ENCODE measurements around the gene DIP2A. TPM values are rescaled to one million over a fixed set of nuclear protein-coding genes. Genes with fewer than 3 reads are reported as not detected.
A peak's percentile ranks its signal among the peaks of the same experiment; 100 is the strongest.

DIP2A gene
- total and polyA plus RNA-seq, 2 donors: 11.9 to 53.1 TPM

GRCh38 chr21:46416551-46416950 lies 42.1 kb upstream of the DIP2A start:
- Histone ChIP-seq H3K27ac (ENCODE audit: low read depth in 1 of 2, low read length in 1 of 2) (no peak overlapping the region), H3K27me3 (ENCODE audit: control insufficient read depth in 2 of 2, insufficient read depth in 1 of 2, low read length in 1 of 2) (no peaks in the 10 kb centered on the region), H3K9me3 (ENCODE audit: control insufficient read depth in 2 of 2, insufficient read depth in 1 of 2, low read length in 1 of 2) (no peaks in the 10 kb centered on the region), H3K4me3 (ENCODE audit: low read length in 2 of 2) (no peak overlapping the region), H3K4me1 (ENCODE audit: control insufficient read depth in 2 of 2, insufficient read depth in 2 of 2, low read length in 2 of 2) (no peaks in the 10 kb centered on the region), H3K36me3 (ENCODE audit: control insufficient read depth in 2 of 2, insufficient read depth in 2 of 2, low read length in 1 of 2) (peaks cover 44 to 70% of the 10 kb centered on the region in 2 donors)
- DNase-seq (ENCODE audit: low read depth in 6 of 9, low spot score in 9 of 9): no peak
- 98% methylated on average over 20 of the region's 20 CpGs for WGBS

GRCh38 chr21:46418265-46418946 lies 40.3 kb upstream of the DIP2A start:
- 96% methylated on average over 25 of the region's 25 CpGs for WGBS
- no peak for DNase-seq (ENCODE audit: low read depth in 6 of 9, low spot score in 9 of 9)
- peaks cover 0 to 15% of the 10 kb centered on the region in 2 donors for H3K4me1 ChIP-seq (ENCODE audit: control insufficient read depth in 2 of 2, insufficient read depth in 2 of 2, low read length in 2 of 2)

GRCh38 chr21:46420241-46421190 lies 38.2 kb upstream of the DIP2A start:
- Histone ChIP-seq H3K4me1 (ENCODE audit: control insufficient read depth in 2 of 2, insufficient read depth in 2 of 2, low read length in 2 of 2) (peaks cover 2 to 32% of the 10 kb centered on the region in 2 donors), H3K9me3 (ENCODE audit: control insufficient read depth in 2 of 2, insufficient read depth in 1 of 2, low read length in 1 of 2) (peaks cover 0 to 3% of the 10 kb centered on the region in 2 donors), H3K4me3 (ENCODE audit: low read length in 2 of 2) (no peak overlapping the region), H3K27me3 (ENCODE audit: control insufficient read depth in 2 of 2, insufficient read depth in 1 of 2, low read length in 1 of 2) (no peaks in the 10 kb centered on the region), H3K27ac (ENCODE audit: low read depth in 1 of 2, low read length in 1 of 2) (no peak overlapping the region), H3K36me3 (ENCODE audit: control insufficient read depth in 2 of 2, insufficient read depth in 2 of 2, low read length in 1 of 2) (peaks cover 44 to 60% of the 10 kb centered on the region in 2 donors)
- WGBS: 96% methylated on average over 16 of the region's 16 CpGs
- DNase-seq (ENCODE audit: low read depth in 6 of 9, low spot score in 9 of 9): no peak

More at GRCh38 chr21:46418265-46418946, 40.3 kb upstream of the DIP2A start:
- Histone ChIP-seq H3K27me3 (ENCODE audit: control insufficient read depth in 2 of 2, insufficient read depth in 1 of 2, low read length in 1 of 2) (no peaks in the 10 kb centered on the region), H3K36me3 (ENCODE audit: control insufficient read depth in 2 of 2, insufficient read depth in 2 of 2, low read length in 1 of 2) (peaks cover 44 to 64% of the 10 kb centered on the region in 2 donors), H3K4me3 (ENCODE audit: low read length in 2 of 2) (no peak overlapping the region), H3K27ac (ENCODE audit: low read depth in 1 of 2, low read length in 1 of 2) (no peak overlapping the region), H3K9me3 (ENCODE audit: control insufficient read depth in 2 of 2, insufficient read depth in 1 of 2, low read length in 1 of 2) (peaks cover 0 to 3% of the 10 kb centered on the region in 2 donors)

- 95% methylated on average over 23 of the region's 23 CpGs for WGBS
- Histone ChIP-seq H3K4me1 (ENCODE audit: control insufficient read depth in 2 of 2, insufficient read depth in 2 of 2, low read length in 2 of 2) (peaks cover 2 to 40% of the 10 kb centered on the region in 2 donors), H3K9me3 (ENCODE audit: control insufficient read depth in 2 of 2, insufficient read depth in 1 of 2, low read length in 1 of 2) (peaks cover 0 to 3% of the 10 kb centered on the region in 2 donors), H3K27me3 (ENCODE audit: control insufficient read depth in 2 of 2, insufficient read depth in 1 of 2, low read length in 1 of 2) (no peaks in the 10 kb centered on the region), H3K4me3 (ENCODE audit: low read length in 2 of 2) (no peak overlapping the region), H3K36me3 (ENCODE audit: control insufficient read depth in 2 of 2, insufficient read depth in 2 of 2, low read length in 1 of 2) (peaks cover 37 to 60% of the 10 kb centered on the region in 2 donors), H3K27ac (ENCODE audit: low read depth in 1 of 2, low read length in 1 of 2) (no peak overlapping the region)
- DNase-seq (ENCODE audit: low read depth in 6 of 9, low spot score in 9 of 9): no peak
Observed at GRCh38 chr21:46421191-46421750, 37.4 kb upstream of the DIP2A start.

- H3K4me1 ChIP-seq (ENCODE audit: control insufficient read depth in 2 of 2, insufficient read depth in 2 of 2, low read length in 2 of 2): peaks cover 2 to 44% of the 10 kb centered on the region in 2 donors
- no peak for DNase-seq (ENCODE audit: low read depth in 6 of 9, low spot score in 9 of 9)
- H3K4me3 ChIP-seq (ENCODE audit: low read length in 2 of 2): no peak overlapping the region
- peaks cover 35 to 55% of the 10 kb centered on the region in 2 donors for H3K36me3 ChIP-seq (ENCODE audit: control insufficient read depth in 2 of 2, insufficient read depth in 2 of 2, low read length in 1 of 2)
- 96% methylated on average over 35 of the region's 35 CpGs for WGBS
- peaks cover 0 to 3% of the 10 kb centered on the region in 2 donors for H3K9me3 ChIP-seq (ENCODE audit: control insufficient read depth in 2 of 2, insufficient read depth in 1 of 2, low read length in 1 of 2)
- H3K27me3 ChIP-seq (ENCODE audit: control insufficient read depth in 2 of 2, insufficient read depth in 1 of 2, low read length in 1 of 2): no peaks in the 10 kb centered on the region
- peak overlapping the region in 1 of 2 donors; percentile 90 for H3K27ac ChIP-seq (ENCODE audit: low read depth in 1 of 2, low read length in 1 of 2)
Observed at GRCh38 chr21:46421756-46422555, 36.7 kb upstream of the DIP2A start.

- Histone ChIP-seq H3K9me3 (ENCODE audit: control insufficient read depth in 2 of 2, insufficient read depth in 1 of 2, low read length in 1 of 2) (peaks cover 0 to 3% of the 10 kb centered on the region in 2 donors), H3K4me3 (ENCODE audit: low read length in 2 of 2) (no peak overlapping the region), H3K27ac (ENCODE audit: low read depth in 1 of 2, low read length in 1 of 2) (peak overlapping the region in 1 of 2 donors; percentile 90), H3K4me1 (ENCODE audit: control insufficient read depth in 2 of 2, insufficient read depth in 2 of 2, low read length in 2 of 2) (peaks cover 2 to 44% of the 10 kb centered on the region in 2 donors), H3K36me3 (ENCODE audit: control insufficient read depth in 2 of 2, insufficient read depth in 2 of 2, low read length in 1 of 2) (peaks cover 41 to 61% of the 10 kb centered on the region in 2 donors), H3K27me3 (ENCODE audit: control insufficient read depth in 2 of 2, insufficient read depth in 1 of 2, low read length in 1 of 2) (no peaks in the 10 kb centered on the region)
- 98% methylated on average over 12 of the region's 12 CpGs for WGBS
- no peak for DNase-seq (ENCODE audit: low read depth in 6 of 9, low spot score in 9 of 9)
Observed at GRCh38 chr21:46422636-46423241, 36.0 kb upstream of the DIP2A start.

- H3K27me3 ChIP-seq (ENCODE audit: control insufficient read depth in 2 of 2, insufficient read depth in 1 of 2, low read length in 1 of 2): no peaks in the 10 kb centered on the region
- 11% methylated on average over 1 of the region's 1 CpG for WGBS
- peaks cover 41 to 66% of the 10 kb centered on the region in 2 donors for H3K36me3 ChIP-seq (ENCODE audit: control insufficient read depth in 2 of 2, insufficient read depth in 2 of 2, low read length in 1 of 2)
- peak overlapping the region; percentile 81 to 98 for H3K27ac ChIP-seq (ENCODE audit: low read depth in 1 of 2, low read length in 1 of 2)
- peaks cover 2 to 44% of the 10 kb centered on the region in 2 donors for H3K4me1 ChIP-seq (ENCODE audit: control insufficient read depth in 2 of 2, insufficient read depth in 2 of 2, low read length in 2 of 2)
- H3K4me3 ChIP-seq (ENCODE audit: low read length in 2 of 2): no peak overlapping the region
- peak in 7 of 9 donors; percentile 40 to 80 (median 66) for DNase-seq (ENCODE audit: low read depth in 6 of 9, low spot score in 9 of 9)
- peaks cover 0 to 3% of the 10 kb centered on the region in 2 donors for H3K9me3 ChIP-seq (ENCODE audit: control insufficient read depth in 2 of 2, insufficient read depth in 1 of 2, low read length in 1 of 2)
Observed at GRCh38 chr21:46423546-46424038, 35.1 kb upstream of the DIP2A start.

- no peak overlapping the region for H3K4me3 ChIP-seq (ENCODE audit: low read length in 2 of 2)
- no peaks in the 10 kb centered on the region for H3K27me3 ChIP-seq (ENCODE audit: control insufficient read depth in 2 of 2, insufficient read depth in 1 of 2, low read length in 1 of 2)
- peak in 7 of 9 donors; percentile 33 to 72 (median 53) for DNase-seq (ENCODE audit: low read depth in 6 of 9, low spot score in 9 of 9)
- peaks cover 0 to 3% of the 10 kb centered on the region in 2 donors for H3K9me3 ChIP-seq (ENCODE audit: control insufficient read depth in 2 of 2, insufficient read depth in 1 of 2, low read length in 1 of 2)
- 77% methylated on average over 17 of the region's 17 CpGs for WGBS
- H3K36me3 ChIP-seq (ENCODE audit: control insufficient read depth in 2 of 2, insufficient read depth in 2 of 2, low read length in 1 of 2): peaks cover 41 to 67% of the 10 kb centered on the region in 2 donors
- peak overlapping the region; percentile 81 to 98 for H3K27ac ChIP-seq (ENCODE audit: low read depth in 1 of 2, low read length in 1 of 2)
- peaks cover 2 to 44% of the 10 kb centered on the region in 2 donors for H3K4me1 ChIP-seq (ENCODE audit: control insufficient read depth in 2 of 2, insufficient read depth in 2 of 2, low read length in 2 of 2)
Observed at GRCh38 chr21:46424039-46424591, 34.6 kb upstream of the DIP2A start.
